GM19467 (cell line): ENCODE results near the gene ERN1.

Source experiments
- ATAC-seq: cut with Tn5 transposase; IDR thresholded peaks from one replicate; pipeline ENCODE4 v1.9.1; 2021; ENCODE audit warnings: mild to moderate bottlenecking, moderate library complexity; ENCODE audit not compliant: unreplicated experiment

ERN1 gene

DNA sequence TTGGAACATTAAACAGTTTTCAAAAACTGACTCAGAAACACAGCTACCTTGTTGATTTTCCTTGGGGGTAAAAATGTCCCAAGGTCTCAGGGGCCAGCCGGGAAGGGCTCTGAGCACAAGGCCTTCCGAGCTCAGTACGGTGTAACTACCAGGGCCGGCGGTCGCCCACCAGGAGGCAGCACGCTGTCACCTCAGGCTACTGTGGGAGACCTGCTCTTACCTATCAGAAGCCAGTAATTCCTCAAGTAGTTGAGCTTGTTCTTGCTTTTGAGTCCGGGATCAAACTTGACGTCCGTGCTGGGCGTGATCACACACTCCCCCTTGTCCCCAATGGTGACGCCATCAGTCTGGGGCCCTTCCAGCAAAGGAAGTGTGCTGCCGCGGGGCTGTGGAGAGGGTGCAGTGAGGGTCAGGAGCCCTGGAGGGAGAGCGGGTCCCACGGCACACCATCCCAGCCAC lies 66.1 kb downstream of the ERN1 start:
- no peak for ATAC-seq

DNA sequence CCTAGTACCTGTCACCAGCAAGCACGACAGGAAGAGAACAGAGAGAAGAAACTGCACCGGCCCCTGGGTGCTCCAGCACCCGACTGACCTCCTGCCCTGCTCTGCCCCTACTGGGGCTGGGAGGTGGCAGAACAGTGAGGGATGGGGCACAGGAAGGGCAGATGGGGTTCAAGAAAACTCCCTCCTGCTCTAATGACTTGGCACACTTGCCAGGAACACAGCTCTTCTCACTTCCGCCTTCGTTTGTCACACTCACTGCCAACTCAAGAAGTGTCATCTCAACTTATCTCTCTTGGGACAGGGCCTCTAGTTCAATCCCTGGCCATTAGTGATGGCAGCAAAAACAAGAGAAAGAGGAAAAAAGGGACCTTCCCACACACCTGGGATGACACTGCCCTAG lies 66.9 kb downstream of the ERN1 start:
- no peak for ATAC-seq

DNA sequence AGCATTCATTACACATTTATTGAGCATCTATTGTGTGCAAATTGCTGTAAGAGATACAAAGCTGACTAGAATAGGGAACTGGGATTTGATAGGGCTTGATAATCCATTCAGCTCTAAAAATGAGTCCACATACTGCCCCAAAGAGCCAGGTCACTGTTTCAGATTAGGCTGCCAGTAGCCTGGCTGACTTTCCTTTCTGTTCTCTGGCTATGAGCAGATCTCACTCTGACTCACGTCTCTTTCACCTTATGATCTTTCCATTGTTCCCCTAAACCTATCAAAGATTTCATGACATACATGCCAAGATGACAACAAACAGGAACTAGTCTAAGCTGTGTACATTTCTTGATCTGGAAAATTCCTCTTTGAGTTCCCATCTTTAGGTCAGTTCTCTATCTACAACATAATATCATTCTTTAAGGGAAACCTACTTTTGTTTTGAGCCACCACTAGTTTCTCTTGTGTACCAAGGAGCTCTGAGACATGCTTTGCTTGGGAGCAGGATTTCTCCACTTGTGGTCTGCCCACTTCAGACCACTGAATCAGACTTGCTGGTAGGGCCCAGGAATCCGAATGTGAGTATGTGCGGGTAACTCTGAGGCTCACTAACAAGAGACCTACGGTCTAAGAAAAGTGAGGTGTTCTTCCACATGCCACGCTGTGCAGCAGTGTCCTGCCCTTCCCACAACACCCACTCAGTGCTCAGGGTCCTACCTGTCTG lies 68.6 kb downstream of the ERN1 start:
- no peak for ATAC-seq

DNA sequence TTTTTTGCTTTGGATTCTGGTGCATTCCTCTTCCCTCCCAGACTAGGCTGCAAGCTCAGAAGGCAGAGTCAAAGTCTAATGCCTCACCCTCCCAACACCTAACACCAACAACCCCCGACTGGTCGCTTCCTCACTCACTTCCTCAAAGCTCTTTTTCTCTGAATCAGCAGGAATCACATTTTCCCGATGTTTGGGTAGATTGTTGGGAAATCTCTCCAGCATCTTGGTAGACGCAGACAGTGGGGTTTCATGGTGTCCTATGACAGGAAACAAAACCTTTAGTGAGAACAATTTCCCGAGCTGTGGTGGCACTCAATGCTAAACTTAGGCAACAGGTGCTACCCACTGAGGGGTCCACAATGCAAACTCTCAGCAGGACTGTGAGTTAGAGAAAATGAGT lies 69.6 kb downstream of the ERN1 start:
- no peak for ATAC-seq

DNA sequence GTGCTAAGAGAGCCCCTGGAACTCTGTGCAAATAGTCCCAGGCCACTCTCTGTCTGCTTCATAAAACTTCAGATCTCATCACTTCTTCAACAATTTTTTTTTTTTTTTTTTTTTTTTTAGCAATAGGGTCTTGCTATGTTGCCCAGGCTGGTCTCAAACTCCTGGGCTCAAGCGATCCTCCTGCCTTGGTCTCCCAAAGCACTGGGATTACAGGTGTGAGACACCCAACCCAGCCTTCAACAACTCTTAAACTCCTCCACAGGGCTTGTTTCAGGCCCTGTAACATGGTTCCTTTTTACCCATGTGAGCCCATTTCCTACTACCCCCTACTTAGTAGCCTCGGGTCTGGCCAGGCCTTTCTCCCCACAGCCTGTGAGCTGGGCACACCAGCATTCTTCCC lies 70.2 kb downstream of the ERN1 start:
- ATAC-seq = no peak

DNA sequence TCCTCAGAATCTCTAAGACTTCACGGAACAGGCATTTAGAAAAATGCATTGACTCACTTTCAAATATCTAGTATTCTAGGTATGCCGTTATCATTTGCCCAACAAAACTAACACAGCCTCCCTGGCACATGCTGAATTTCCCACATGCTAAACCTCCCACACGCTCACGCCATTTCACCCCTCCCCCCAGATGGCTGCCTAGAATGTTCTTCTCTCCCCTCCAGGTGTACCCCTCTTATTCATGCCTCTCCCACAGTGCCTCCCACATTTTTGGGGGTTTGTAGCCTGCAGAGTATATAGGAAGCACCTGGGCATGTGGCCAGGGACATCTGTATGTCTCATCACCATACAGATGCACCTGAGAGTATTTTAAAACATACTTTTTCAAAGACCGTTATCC lies 71.3 kb downstream of the ERN1 start:
- no peak for ATAC-seq

DNA sequence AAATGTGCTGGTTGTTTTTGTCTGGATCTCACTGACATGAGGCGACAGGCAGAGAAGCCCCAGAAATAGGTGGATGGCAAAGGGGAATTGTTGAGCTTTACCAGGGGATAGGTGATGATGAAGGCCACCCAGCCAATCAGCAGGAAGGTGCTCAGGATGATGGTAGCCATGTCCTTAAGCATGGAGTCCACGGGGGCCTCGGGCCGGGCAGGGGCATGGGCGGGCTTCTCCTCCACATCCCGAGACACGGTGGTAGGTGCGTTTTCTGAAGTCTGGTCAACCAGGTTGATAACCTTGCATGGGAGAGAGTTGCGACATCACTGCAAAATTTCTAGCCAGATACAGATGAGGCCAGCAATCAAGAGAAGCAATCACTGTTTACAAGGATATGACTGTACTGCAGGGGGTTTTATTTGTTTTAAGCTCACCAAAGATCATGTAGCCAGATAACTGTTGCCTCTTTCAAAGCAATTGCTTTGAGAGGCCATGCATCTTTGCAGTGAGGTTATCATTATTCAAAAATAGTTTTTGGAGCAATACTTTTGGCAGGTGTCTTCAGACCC lies 72.2 kb downstream of the ERN1 start:
- ATAC-seq = no peak

DNA sequence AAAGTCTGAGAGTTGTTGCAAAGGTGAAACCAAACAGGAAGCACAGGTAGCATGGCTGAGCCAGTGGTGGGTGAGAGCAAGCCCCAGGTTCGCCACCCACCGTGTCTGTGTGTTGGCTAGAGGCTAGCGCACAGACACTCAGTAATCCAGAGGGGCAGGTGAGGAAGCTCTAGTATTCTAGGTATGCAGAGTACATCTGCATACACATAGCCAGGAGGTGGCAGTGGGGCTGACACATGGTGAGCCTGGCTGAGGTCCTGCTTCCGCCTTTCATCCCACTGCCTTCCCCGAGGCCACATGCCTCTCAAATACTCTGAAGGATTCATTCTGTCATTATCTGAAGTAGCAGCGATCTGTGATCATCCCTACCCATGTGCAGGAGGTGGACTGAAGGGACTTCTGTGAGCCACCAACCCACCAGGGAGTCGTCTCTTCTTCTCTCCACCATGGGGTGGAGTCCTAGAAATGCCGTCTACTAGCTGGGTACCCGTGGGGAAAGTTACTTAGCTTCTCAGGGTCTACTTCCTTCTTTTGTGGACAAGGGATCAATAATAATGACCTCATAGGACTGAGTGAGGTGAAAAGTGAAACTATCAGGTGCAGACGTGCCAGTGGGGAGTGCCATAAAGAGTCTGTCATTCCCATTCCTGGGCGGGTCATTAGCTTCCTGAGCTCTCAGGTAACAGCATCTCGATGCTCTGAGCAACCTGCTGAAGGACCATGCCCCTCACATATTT lies 73.5 kb downstream of the ERN1 start:
- peak; percentile 43 for ATAC-seq

DNA sequence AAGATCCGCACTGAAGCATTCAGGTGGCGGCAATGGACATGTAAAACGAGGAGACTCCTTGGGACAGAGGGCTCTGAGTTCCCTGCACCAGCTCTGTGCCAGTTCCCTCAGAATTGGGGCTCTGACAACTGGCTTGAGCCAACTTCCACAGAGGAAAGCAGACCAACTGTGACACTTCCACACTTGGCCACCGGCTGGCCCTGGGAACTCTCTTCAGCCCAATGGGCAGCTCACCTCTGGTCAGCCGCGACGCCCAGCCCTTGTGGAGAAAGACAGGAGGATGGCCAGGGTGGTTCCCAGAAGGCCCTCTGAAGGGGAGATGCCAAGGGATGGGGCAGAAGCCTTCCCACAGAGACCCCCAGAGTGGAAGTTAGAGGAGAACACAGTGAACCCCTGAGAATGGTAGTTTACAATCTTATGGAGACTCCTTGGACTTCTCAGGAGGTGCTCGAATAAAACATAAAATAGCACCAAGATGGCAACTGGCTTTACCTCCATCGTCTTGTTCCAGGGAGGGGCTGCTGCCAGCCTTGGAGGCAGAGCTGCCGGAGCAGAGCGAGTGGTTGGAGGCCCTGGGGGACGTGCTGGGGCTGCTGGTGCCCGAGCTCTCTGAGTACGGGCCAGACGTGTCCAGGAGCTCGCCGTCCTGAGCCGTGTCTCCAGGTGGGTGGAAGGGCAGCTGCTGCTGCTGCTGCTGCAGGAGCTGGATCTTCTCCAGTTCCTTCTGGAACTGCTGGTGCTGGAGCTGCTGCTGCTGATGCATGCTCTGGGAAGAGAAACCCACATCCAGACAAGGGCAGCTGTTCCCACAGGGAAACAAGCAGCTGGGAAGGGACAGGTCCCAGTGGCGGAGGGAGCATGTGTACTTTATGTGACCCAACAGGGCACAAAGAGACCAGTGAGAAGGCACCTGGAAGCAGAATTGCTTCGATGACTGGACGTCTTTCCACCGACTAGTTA lies 74.5 kb downstream of the ERN1 start:
- ATAC-seq = no peak

DNA sequence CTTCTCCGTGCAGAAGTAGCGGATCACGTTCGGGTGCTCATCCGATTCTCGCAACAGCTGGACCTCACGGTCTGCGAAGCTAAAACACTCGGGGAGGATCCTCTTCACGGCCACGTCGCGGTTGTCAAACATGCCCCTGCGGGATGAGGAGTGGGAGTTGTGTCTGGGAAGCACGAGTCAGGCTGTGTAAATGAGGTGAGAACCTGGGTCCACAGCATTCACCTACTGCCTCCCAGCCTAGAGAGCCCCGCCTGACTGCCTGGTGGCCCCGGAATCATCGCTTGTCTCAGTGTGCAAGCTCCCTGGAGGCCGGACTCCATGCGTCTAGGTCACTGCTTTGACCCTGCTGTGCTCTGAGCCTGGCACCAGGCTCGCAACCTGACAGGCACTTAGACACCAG lies 75.6 kb downstream of the ERN1 start:
- ATAC-seq = no peak

DNA sequence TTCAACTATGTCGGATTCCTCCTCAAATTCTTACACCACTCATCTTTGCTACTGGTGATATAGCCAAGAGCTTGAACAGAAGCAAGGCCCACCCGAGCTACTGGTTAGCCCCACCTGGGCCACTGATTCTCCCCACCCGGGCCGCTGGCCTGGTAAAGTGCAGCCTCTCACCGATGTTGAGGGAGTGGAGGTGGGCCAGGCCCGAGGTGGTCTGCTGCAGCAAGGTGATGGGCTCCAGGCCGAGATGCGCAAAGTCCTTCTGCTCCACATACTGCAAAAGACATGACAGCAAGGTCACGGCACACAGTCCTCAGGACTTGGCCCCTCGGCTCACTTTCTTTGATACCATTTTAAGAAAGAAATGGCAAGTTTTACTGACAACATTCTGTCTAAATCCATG lies 76.8 kb downstream of the ERN1 start:
- no peak for ATAC-seq

DNA sequence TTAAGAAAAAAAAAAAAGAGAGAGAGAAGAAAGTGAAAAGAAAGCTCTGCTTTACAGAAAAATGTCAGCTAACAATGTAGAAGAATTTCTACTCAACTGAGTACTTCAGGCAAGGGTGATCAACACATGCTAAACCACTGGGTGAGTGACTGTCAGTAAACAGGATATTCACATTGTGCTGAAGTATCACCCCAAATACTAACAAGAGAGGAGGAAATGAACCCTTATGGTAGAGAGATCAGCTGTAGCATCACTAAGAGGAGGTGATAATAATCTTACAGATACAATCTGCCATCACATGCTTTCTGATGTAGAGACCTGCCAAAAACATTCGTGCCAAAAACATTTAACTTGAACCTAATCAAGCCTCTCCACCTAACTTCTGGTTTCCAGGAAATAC lies 78.8 kb downstream of the ERN1 start:
- no peak for ATAC-seq

DNA sequence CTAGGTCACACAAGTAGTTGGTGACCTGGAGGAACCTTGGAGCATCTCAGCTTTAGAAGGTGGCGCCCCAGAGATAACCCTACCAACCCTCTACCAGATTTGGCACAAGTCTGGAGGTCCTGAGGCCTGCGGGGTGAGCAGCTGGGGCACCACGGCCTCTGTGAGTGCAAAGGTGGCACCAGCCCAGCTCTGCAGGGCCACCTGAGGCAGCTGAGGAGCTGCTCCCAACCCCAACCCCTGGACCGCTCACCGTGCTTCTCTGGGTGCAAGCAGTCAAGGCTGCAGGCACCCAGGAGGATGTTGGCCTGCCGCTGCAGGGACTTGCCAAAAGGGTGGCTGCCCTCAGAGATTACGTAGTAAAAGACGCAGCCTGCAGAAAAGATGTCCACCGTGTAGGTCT lies 81.1 kb downstream of the ERN1 start:
- no peak for ATAC-seq

DNA sequence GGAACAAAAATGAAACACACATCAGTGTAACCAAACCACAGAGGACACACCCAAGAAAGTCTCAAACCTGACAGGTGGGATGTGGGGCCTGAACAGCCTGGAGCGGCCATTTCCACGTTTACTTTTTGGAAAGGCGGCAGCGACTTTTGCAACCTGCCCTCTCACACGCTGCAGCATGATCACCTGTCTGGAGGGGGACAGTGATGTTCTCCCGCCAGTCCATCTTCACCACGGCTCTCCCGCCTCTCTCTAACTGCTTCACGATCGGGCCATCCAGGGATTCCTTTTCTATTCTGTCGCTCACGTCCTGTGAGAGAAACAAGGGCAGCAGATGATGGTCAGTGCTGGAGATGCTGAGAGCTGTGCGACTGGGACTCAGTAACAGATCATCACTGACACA lies 84.8 kb downstream of the ERN1 start:
- no peak for ATAC-seq

DNA sequence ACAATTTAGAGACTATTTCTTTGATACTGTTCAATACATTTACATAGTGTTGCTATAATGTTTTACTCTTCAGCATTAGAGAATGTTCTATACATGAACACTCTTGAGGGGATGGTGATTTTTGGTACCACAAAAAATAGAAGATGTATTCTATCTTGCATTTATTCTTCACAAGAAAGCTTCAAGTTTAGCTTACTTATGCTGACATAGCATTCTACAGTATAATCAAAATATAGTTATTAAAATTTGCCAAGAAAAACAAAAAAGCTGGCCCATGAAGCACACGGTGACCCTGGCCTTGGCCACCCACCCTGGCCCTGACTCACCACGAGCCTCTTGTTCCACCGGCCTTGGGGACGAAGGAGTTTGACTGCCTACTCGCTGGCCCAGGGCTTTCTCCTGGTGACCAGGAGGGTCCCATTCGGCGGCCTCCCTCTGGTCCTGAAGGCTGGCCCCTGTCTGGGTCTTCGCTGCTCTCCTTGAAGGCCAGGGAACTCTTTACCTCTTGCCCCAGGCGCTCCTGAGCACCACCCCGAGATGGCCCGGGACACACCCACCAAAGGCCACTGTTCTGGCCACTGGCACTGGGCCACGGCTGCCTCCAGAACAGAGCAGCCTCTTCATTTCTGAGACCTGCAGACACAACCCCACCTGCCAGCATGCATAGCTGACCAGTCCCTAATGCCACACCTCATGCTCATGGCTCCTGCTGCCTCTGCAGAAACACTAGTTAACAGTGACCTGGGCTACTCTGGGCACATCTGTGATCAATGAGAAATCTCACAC lies 87.1 kb downstream of the ERN1 start:
- ATAC-seq = no peak

DNA sequence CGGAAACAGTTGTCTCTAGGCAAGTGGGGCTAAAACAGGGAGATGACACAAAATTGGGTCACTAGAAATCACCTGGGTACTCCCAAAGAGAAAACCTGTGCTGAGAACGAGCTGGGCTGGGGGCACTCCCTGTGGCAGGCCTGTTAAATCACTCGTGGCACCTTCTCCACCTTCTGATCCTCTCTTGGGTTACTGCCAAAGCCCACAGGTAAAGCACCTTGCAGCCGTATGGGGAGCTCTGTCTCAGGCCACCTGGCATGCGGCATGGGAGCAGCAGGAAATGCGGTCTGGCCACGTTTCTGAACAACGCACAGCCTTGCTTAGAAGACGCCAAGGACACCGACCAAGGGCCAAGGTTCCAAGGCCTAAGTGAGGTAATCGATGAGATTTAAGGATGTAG lies 88.0 kb downstream of the ERN1 start:
- ATAC-seq = no peak

DNA sequence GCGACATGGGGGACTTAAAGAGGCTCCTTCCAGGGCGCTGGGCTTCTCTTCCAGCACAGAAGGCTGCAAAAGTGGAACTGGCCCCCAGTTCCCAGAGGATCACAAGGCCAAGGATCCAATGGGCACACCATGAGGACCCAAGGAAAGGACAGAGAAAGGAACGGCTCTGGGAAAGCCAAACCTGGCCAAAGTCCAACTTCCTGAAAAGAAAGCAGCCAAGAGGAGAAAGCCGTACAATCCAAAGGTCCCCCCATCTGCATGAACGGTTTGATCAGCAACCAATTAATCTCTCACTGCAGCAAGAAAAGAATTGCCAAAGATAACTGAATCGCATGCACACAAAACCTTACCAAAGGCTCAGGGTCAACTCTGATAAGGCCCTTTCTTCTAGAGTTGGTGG lies 89.7 kb downstream of the ERN1 start:
- no peak for ATAC-seq

DNA sequence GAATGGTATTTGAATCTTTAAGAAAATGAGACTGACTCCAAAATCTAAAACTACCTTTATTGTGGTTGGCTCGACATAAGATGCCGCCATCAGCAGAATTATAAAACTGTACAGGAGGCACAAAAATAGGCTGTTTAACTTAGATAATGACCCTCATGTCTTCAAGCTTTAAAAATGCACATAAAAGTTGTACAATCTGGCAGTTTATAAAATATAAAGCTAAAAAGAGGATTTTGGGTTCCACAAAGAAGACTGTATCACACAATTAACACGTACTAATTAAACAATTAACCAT lies 90.9 kb downstream of the ERN1 start:
- no peak for ATAC-seq

DNA sequence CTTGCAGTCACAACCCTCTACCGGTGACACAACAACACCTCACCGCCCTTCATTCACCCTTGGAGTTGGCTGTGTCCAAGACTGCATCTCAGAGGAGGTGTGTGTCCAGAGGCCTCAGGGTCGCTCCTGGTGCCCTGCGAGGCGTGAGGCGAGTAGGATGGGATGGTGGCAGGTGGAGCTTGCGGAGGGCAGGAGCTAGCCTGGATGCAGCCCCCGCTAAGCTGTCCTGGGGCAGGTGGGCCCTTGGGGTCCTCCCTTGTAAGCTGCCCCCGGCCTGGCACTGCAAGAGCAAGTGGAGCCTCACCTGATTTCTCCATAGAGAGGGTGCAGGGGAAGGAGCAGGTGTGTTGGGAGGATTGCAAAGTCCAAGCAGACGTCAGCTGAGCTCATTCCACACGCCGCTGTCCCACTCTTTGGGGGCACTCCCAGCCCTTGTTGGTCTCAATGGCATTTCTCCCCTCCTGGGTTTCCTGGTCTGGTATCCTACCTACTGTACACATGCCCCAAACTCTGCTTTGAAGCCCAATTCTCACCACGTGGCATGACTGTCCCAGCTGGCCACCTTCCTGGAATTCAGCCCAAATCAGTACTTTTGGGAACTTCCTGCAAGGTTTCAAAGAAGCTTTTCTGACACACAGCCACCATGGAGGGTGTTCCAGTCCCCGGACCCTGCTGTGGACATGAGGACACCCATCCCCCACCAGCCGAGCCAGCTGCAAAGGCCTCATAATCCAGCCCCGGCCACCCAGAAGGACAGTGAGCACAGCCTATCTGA lies 91.4 kb downstream of the ERN1 start:
- ATAC-seq = no peak

DNA sequence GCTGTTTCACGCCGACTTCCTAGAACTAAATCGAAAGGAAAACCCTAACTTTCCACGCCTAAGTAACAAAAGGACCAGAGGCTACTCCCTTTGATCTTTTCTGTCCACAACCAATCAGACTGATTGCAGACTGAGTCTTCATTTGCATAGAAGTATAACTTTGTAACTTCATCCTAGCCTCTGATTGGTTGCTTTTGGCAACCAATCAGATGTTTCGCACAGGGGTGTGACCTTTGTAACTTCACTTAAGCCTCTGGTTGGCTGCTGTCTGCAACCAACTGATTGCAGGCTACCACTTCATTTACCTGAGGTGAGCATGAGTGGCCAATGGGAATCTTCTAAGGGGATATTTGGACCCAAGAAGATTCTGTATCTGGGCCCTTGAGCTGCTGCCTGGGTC lies 92.1 kb downstream of the ERN1 start:
- ATAC-seq = no peak
